Measurements from ENCODE around the gene RBP2.

DNA sequence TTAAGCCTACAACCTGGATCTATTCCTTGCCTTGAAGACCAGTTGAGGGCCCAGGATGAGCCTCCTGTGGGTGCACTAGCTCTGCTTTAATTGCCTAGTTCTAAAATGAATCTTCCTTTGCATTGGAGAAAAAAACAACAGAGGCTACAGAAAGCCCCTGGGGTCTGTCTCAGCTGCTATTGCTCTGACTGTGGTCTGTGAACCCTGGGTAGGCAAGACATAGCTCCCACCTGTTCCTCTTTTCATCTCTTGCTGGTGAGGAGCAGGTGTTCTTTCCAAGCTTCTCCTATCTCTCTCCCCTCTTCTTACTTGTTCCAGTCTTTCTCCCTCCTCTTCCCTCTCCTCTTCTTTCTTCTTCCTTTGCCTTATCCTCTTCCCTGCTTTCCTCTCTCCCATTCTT is 28.8 kb downstream of the RBP2 start:
- TF ChIP-seq POLR2A (IDR thresholded peaks at IDR 0.05) = no peak
- no peak for TF ChIP-seq POLR2AphosphoS5 (IDR thresholded peaks at IDR 0.05)
